Omental fat pad (tissue), 4 donors: ENCODE results near the gene IMPG2. TPM values are rescaled to one million over a fixed set of nuclear protein-coding genes. Genes with fewer than 3 reads are reported as not detected.

Source experiments
- ATAC-seq: fragments of 150-250 bp; one replicate; pipeline ENCODE4 v1.9.1; 2016; ENCODE audit warnings: mild to moderate bottlenecking, moderate library complexity; ENCODE audit not compliant: low FRiP score
- DNase-seq: peaks from one replicate; pipeline ENCODE4 v3.0.0-alpha.2; 2019; ENCODE audit warnings: low spot score
- CTCF ChIP-seq, 3 donors: fragments of 450-650 bp; IDR thresholded peaks; one replicate each; pipeline ENCODE4 v1.5.1; 2016 to 2017; ENCODE audit warnings: antibody characterized with exemption in 3 of 3, mild to moderate bottlenecking in 3 of 3, moderate library complexity in 2 of 3
- total RNA-seq, 4 donors: library from RNA; depleted of rRNA; stranded (reverse); fragments of >200 nt; gene quantifications; one replicate each; pipeline ENCODE4 v1.1.0, GENCODE V29; 2016

Gene IMPG2
- total RNA-seq, result under 1 TPM; 0.13 to 0.56 (median 0.28) TPM

GRCh38 chr3:101320475-101320874 is at the start of gene IMPG2:
Gene IMPG2, minus strand, starts transcription at chr3:101320575. Its CDS starts 203 bp downstream, at chr3:101320372.
- no peak for DNase-seq
- no peak for ATAC-seq

GRCh38 chr3:101362406-101362805 is 42.0 kb upstream of the IMPG2 start:
- no peak for TF ChIP-seq CTCF (IDR thresholded peaks at IDR 0.05)
- DNase-seq, result no peak

More at GRCh38 chr3:101320475-101320874, at the start of gene IMPG2:
- no peak for TF ChIP-seq CTCF (IDR thresholded peaks at IDR 0.05)

DNA sequence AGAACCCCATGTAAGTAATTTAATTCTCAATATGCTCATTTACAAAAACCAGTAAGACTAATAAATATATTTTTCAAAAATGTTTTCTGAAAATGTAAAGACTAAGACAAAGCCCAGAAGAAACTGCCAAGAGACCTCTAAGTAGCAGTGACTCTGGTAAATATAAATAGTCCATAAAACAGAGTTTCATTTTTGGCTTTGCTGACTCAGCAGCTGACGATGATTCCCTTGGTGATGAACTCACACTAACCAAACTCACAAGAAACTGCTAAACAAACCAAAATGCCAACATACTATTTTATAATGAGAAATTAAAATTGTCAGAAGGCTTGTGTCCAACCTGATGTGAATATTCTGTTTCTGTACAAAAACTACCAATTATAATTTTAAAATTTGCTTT is 31.5 kb upstream of the IMPG2 start:
- no peak for TF ChIP-seq CTCF (IDR thresholded peaks at IDR 0.05)
- no peak for DNase-seq
- no peak for ATAC-seq

More at GRCh38 chr3:101362406-101362805, 42.0 kb upstream of the IMPG2 start:
- ATAC-seq, result no peak

GRCh38 chr3:101340591-101340990 is 20.2 kb upstream of the IMPG2 start:
- DNase-seq (no peak), ATAC-seq (no peak)
- TF ChIP-seq CTCF (IDR thresholded peaks at IDR 0.05), result no peak

DNA sequence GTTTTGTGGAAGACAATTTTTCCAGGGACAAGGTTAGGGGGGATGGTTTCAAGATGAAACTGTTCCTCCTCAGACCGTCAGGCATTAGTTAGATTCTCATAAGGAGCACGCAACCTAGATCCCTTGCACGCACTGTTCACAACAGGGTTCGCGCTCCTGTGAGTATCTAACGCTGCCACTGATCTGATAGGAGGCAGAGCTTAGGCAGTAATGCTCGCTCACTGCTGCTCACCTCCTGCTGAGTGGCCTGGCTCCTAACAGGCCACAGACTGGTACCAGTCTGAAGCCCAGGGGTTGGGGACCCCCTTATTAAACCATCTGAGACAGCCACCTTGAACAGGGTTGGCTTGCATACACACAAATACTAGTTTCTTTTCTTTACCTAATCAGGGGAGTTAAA is 13.5 kb upstream of the IMPG2 start:
- TF ChIP-seq CTCF (IDR thresholded peaks at IDR 0.05), result no peak
- ATAC-seq, result no peak
- no peak for DNase-seq

DNA sequence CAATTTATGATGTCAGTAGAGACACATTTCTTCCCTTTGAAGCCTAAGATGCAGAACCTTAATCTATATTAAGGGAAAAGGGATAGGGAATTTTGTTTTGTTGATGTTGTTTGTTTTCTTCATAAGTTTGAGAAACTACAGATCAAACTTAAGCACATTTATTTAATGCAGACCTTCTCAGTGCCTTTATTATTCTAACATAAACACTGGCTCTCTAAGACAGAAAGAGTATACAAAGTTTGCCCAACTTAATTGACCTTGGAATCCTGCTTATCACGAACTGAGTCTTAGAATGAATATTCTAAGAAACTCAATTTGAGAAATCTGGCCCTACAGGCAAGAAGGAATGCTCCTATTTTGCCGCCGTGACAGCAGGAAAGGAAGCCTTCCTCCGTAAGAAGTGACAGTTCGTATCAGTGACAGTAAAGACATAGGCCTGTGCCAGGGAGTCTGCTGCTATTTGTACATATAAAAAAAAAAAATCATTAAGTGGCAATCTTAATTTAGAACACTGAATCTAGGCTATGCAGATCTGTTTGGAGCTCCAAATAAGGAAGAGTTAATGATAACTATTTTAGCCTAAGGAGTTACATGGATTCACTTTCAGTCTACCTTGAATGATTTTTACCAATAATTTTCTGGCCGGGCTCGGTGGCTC is 8.8 kb upstream of the IMPG2 start:
- ATAC-seq (no peak), DNase-seq (no peak)
- TF ChIP-seq CTCF (IDR thresholded peaks at IDR 0.05), result no peak

DNA sequence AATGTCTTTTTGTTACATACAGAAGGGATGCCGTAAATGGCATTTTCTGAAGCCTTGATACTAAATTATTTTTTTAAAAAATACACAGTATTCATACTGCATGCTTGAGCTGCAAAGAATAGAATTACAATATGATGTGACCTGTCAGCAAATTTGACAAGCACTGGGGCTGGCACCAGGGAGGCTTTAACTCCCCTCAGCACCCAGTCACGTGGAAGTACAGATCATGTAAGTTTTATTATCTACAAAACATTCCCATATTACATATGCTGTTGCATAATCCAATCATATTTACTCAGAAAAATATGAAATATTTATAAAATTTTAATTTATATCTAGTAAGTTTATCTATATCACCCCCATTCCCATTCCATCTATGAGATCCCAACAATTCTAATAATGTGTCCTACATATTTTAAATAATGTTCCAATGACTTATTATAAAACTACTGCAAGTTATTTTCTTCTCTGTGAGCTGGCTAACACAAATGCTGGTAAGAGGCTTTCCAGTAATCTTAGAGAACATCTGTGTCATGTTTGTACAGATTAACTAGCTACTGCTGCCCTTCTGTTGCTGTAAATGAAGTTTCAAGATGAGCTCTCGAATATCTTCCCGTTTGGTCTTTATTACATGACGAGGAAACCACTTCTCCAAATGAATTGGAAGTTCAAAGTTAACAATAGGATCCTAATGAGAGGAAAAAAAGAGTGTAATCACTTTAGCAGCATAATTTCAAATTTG is 5.2 kb upstream of the IMPG2 start:
- DNase-seq (no peak), ATAC-seq (no peak)
- no peak for TF ChIP-seq CTCF (IDR thresholded peaks at IDR 0.05)
